Activated CD4-positive, alpha-beta T cell treated with anti-CD3 and anti-CD28 coated beads, Interleukin-2, amount 50 U/mL, for 24 hours (primary cell): Measurements from ENCODE around the gene CCDC183.
"Not testable (repeated sequence)": the region's sequence is repeated elsewhere in the genome, so short reads cannot be mapped to it uniquely, and the experiment has no call there.

Experiments used
- DNase-seq, 2 donors: peaks; one replicate each; pipeline ENCODE4 v3.0.0-alpha.2; 2020; ENCODE audit warnings: low read depth in 1 of 2, low spot score in 1 of 2

The CCDC183 gene

GRCh38 chr9:136796238-136796774, at the start of gene CCDC183:
CCDC183 (plus strand) TSS chr9:136796338; CDS start chr9:136796398, 60 bp downstream.
- DNase-seq, result no peak

- no peak for DNase-seq
These were observed 49.5 kb upstream of the CCDC183 start for GRCh38 chr9:136746621-136747020.

DNA sequence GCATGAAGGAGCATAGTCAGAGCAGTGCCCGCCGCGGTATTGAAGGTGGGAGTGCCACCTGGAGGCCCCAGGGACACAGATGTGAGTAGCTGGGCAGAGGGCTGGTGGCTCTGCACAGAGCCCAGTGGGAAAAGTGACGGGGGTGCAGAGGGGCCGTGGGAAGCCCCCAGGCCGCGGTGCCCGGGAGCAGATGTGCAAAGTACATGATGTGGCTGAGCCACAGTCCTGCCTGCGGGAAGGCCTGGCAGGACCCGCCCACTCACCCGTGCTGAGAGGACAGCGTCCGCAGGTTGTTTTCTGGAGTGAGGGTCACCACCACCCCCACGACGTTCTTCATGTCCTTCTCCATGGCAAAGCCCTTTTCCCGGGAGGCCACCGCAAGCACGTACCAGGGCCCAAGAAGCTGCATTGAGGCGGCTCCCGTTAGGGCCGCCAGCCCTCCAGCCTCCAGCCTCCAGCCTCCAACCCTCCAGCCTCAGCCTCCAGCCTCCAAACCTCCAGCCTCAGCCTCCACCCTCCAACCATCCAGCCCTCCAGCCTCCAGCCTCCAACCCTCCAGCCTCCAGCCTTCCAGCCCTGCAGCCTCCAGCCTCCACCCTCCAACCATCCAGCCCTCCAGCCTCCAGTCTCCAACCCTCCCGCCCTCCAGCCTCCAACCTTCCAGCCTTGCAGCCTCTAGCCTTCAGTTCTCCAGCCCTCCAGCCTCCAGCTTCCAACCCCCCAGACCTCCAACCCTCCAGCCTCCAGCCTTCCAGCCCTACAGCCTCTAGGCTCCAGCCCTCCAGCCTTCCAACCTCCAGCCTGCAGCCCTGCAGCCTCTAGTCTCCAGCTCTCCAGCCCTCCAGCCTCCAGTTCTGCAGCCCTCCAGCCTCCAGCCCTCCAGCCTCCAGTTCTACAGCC, 48.7 kb upstream of the CCDC183 start:
- DNase-seq, result no peak

DNA sequence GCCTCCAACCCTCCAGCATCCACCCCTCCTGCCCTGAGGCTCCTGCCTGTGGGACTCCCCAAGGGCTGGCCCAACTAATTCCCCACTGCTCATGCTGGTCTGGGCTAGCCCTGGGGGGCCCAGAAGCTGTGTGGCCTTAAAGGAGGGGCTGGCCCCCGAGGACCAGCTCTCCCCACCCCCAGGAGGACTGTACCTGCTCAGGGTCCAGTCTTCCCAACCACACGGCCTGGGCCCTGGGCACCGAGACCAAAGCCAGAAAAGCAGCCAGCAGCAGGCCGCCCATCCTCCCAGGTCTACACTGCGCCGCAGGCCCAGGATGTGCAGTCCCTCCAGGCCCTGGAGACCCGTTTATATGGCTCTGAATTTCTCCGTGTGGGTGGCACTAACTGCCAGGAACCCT, 47.9 kb upstream of the CCDC183 start, which contains the start of gene LCN6:
Gene LCN6, minus strand, starts transcription at position 325 of the 400 bp plus-strand sequence. Its CDS starts 42 bp downstream, at position 283.
- no peak for DNase-seq

DNA sequence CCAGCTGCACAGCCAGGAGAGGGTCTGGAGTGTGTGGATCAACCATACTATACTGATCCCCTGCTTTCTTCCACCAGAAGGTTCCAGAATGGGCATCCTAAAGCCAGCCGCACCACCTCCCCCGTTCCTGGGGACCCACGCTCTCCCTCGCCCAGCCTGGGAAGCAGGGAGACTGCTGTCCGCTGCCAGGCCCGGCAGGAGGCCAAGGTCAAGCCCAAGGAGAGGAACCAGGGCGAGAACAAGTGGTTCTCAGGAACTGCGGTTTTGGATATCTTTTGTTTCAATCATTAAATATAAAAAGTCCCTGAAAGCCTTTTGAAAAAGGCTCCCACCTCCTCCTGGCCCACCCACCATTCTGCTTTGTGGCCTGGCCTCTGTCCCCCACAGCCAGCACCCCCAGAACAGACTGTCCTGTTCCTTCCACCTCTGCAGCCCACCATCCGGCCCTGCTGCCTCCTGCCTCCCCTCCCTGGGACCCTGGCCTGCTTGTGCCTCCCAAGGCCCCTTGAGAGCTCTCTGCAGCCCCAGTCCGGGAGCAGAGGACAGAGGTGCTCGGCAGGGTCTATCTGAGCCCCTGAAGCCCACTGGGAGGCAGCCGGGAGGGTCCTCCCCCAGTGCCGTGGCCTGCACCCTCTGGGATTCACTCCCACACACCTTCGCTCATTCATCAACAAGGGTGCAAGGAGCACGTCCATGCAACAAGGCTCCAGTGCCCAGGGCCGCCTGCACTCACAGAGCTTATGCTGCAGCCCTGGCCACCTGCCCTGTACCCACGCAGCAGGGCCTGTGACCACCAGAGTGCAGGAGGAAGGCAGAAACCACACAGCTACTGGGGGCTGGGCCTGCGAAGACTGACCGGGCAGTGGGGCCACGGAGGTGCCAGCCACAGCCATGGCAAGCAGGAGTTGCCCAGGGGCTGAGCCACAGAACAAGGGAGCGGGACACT, 47.2 kb upstream of the CCDC183 start:
- no peak for DNase-seq

GRCh38 chr9:136750526-136750925, 45.6 kb upstream of the CCDC183 start:
- no peak for DNase-seq

DNA sequence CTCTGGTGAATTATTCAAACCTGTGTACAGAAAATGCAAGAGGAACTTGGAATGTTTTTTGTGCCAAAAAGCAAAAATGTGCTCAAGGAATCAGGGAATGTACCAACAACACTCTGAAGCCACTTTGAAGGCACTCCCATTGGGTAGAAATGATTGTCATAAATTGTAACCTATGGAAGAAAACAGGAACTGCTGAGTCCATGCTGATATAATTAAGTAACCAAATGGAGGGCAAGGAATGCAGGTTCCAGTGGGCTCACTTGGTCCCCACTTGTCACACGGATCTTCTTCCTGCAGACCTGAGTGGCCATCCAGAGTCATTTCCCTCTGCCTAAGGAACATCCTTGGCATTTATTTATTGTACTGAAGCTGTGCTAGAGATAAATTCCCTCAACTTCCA, 44.9 kb upstream of the CCDC183 start:
- DNase-seq, result no peak

DNA sequence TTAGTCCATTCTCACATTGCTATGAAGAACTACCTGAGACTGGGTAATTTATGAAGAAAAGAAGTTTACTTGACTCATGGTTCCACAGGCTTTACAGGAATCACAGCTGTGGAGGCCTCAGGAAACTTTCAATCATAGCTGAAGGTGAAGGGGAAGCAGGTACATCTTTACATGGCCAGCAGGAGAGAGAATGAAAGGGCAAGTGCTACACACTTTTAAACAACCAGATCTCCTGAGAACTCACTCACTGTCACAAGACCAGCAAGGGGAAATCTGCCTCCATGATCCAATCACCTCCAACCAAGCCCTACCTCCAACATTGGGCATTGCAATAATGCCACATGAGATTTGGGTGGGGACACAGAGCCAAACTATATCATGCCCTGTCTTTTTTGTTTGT, 44.3 kb upstream of the CCDC183 start:
- no peak for DNase-seq

DNA sequence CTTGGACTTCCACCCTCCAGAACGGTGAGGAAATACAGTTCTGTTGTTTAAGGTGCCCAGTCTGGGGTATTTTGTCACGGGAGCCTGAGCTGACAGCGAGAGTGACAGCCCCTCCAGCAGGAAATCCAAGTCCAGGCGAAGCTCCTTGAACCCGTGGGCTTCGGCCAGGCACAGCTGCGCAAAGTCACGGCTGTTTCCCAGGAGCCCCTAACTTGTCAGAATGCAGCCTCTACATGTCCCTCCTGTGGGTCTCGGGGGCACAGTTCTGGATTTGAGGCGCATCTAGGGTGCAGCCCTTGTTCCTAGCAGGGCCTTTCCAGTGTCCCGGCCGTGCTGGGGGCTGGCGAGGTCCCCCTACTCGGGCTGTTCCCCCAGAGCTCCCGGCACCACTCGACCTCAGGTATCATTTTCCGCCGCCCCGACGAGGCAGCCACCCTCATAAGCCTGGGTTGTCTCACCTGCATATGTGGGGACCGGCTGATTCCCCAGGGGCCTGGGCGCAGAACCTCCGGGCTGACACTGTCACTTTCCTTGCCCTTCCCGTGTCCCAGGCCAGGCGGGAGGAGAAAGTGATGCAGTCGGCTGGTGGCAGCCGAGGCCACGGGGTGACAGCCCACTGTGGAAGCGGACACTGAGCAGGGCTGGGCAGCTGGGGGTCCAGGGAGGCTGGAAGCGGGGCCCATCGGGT, 42.6 kb upstream of the CCDC183 start:
- DNase-seq, result no peak

DNA sequence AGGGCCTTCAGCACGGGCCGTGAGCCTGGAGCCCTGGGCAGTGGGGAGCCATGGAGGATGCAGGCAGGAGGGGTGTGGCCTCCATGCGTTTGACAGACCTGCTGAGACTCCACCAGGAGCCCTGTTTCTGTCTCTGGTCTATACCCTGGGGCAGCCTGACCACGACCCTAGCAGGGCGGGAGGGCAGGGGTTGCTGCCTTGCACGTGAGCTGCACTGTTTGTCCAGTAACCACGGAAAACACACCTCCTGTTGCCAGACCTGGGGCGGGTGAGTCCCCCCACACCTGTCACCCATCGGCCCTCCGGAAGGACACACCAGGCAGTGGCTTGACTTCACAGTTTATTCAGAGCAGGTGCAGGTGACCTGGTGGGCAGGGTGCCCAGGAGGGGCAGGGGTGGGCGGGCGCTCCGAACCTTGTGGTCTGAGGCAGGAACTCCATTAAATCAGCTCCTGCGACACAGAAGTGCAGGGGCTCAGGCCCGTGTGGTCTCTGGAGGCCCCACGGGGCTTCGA, 42.0 kb upstream of the CCDC183 start:
- no peak for DNase-seq

DNA sequence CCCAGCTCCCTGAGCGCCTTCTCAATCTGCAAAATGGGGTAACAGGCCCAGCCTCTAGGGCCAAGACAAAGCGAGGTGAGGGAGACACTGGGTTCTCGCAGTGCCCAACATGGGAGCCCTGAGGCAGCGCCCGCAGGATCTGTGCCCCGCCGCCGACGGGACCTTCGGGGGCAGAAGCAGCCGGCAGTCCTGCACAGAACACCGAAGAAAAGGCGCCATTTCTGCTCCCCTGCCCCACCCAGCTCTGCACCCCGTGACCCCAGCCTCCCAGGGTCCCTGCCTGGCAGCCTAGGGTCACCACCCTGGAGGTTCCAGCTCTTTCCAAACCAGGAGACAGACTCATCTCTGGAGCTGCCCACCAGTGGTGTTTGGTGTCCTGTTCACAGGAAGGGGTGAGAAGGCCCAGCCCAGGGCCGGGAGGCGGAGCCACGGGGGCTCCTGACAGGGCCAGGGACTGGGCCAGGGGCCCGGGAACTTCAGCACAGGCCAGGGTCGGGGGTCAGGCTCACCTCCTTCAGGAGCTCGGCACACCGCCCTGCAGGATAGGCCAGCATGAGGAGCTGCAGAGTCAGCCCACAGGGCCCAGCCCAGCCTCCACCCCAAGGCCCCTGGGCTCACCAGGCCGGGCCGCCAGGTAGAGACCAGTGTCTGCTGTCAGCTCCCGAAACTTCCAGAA, 41.4 kb upstream of the CCDC183 start:
- no peak for DNase-seq

DNA sequence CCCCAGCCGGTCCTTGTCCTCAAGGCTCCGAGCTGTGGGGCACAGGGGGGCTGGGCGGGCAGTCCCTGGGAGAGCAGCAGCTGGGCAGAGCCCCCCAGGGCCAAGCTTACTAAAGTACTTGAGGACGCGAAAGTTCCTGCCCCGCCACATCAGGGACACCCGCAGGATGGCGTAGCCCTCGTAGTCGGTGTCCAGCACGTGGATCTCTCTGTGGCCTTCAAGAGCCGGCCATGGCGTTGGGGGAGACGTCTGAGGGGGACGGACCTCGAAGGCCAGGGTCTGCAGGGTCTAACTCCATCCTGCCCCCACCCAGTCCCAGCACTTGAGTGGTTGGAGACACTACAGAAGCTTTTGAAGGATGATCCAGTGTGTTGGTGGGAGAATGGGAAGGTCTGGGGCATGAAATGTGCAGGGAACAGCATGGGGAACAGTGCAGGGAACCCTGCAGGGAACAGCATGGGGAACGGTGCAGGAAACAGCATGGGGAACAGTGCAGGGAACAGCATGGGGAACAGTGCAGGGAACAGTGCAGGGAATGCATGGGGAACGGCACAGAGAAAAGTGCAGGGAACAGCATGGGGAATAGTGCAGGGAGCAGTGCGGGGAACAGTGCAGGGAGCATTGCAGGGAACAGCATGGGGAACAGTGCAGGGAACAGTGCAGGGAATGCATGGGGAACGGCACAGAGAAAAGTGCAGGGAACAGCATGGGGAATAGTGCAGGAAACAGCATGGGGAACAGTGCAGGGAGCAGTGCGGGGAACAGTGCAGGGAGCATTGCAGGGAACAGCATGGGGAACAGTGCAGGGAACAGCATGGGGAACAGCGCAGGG, 40.6 kb upstream of the CCDC183 start:
- not testable (repeated sequence) for DNase-seq

DNA sequence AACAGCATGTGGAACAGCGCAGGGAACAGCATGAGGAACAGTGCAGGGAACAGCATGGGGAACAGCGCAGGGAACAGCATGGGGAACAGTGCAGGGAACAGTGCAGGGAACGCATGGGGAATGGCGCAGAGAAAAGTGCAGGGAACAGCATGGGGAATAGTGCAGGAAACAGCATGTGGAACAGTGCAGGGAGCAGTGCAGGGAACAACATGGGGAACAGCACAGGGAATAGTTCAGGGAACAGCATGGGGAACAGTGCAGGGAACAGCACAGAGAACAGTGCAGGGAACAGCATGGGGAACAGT, 40.1 kb upstream of the CCDC183 start:
- no peak for DNase-seq

GRCh38 chr9:136756836-136757235, 39.3 kb upstream of the CCDC183 start:
- DNase-seq, result no peak

GRCh38 chr9:136757328-136757727, 38.8 kb upstream of the CCDC183 start:
- DNase-seq, result no peak

DNA sequence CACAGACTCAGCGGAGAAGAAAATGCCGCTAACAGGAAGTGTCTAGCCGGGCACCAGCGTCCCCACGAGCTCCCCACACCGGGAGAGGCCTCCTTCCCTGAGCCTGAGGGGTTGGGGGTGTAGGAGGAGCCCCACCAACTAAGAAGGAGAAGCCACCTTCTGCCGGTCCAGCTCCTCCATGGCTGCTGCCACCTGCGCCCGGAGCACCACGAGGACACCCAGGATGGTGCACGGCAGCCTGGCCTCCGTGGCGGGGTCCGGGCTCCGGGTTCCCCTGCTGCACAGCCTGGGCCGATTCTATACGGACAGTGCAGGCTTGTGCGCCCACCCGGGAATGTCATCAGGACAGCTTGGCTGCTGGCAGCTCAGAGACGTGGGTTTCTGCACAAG, 38.4 kb upstream of the CCDC183 start:
- DNase-seq, result no peak

DNA sequence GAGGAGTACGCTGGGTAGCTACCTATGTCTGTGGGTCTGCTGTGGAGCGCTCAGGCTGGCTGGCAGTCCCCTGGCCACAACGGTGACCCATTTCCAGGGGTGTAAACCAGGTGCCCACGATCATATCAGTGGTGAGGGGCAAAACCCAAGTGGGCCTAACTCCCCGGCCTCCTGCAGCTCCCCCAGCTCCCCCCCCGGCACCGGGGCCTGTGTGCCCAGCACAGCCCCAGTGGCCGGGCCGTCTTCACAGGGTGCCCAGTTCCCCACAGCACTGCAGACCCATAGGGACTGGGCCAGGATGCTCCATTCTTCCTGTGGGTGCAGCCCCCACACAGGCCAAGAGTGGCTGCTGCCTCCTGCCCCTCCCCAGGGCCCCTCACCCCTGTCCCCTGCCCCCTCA, 37.1 kb upstream of the CCDC183 start:
- no peak for DNase-seq

- DNase-seq, result no peak
These were observed 36.5 kb upstream of the CCDC183 start for GRCh38 chr9:136759436-136760325.
